HepG2 (cell line): ENCODE measurements around the gene TRAP1. TPM values are rescaled to one million over a fixed set of nuclear protein-coding genes. Genes with fewer than 3 reads are reported as not detected.

Source experiments
- CC2D1A ChIP-seq: sonication (generic); formaldehyde crosslinking; IDR thresholded peaks from 2 replicates; pipeline ENCODE4 v1.8.1; 2023; ENCODE audit warnings: mild to moderate bottlenecking, missing genetic modification reagents
- CEBPG ChIP-seq: IDR thresholded peaks from 2 replicates; pipeline ENCODE4 v1.6.1; 2016
- HCFC1 ChIP-seq: fragments of 150-350 bp; IDR thresholded peaks from 2 replicates; pipeline ENCODE4 v1.6.1; 2014; ENCODE audit warnings: low read depth, low read length
- JUN ChIP-seq: sonication (generic); formaldehyde crosslinking; IDR thresholded peaks from 2 replicates; pipeline ENCODE4 v1.4.0; 2020; ENCODE audit warnings: mild to moderate bottlenecking, missing genetic modification reagents
- KLF11 ChIP-seq: IDR thresholded peaks from 2 replicates; pipeline ENCODE4 v1.6.1; 2016; ENCODE audit warnings: missing compliant biosample characterization
- KLF9 ChIP-seq: IDR thresholded peaks from 2 replicates; pipeline ENCODE4 v1.6.1; 2016; ENCODE audit warnings: low read depth
- MTA1 ChIP-seq: sonication (generic); formaldehyde crosslinking; IDR thresholded peaks from 2 replicates; pipeline ENCODE4 v1.4.0; 2020; ENCODE audit warnings: missing genetic modification reagents, mild to moderate bottlenecking, borderline replicate concordance
- PTBP1 ChIP-seq: fragments of 200-400 bp; formaldehyde crosslinking; IDR thresholded peaks from 2 replicates; pipeline ENCODE4 v1.6.1; 2018; ENCODE audit warnings: low read length, low read depth; ENCODE audit not compliant: poor library complexity, severe bottlenecking
- TBX2 ChIP-seq: sonication (generic); formaldehyde crosslinking; IDR thresholded peaks from 2 replicates; pipeline ENCODE4 v1.5.0; 2020; ENCODE audit warnings: missing genetic modification reagents, mild to moderate bottlenecking, borderline replicate concordance
- ZBTB20 ChIP-seq: sonication (generic); formaldehyde crosslinking; IDR thresholded peaks from 2 replicates; pipeline ENCODE4 v1.8.1; 2023; ENCODE audit warnings: missing genetic modification reagents, low read depth, mild to moderate bottlenecking, borderline replicate concordance
- ZIK1 ChIP-seq: sonication (generic); formaldehyde crosslinking; IDR thresholded peaks from 2 replicates; pipeline ENCODE4 v1.5.0; 2020; ENCODE audit warnings: mild to moderate bottlenecking, low read depth, missing genetic modification reagents, borderline replicate concordance
- ZNF296 ChIP-seq: sonication (generic); formaldehyde crosslinking; conservative IDR thresholded peaks from 2 replicates; pipeline ENCODE4 v1.5.0; 2020; ENCODE audit warnings: mild to moderate bottlenecking, missing genetic modification reagents
- ZNF326 ChIP-seq: sonication (generic); formaldehyde crosslinking; IDR thresholded peaks from 2 replicates; pipeline ENCODE4 v1.4.0; 2020; ENCODE audit warnings: missing genetic modification reagents, borderline replicate concordance
- ZNF431 ChIP-seq: sonication (generic); formaldehyde crosslinking; IDR thresholded peaks from 2 replicates; pipeline ENCODE4 v1.9.0; 2022; ENCODE audit warnings: missing genetic modification reagents, low read depth, mild to moderate bottlenecking, borderline replicate concordance
- ZNF546 ChIP-seq: sonication (generic); formaldehyde crosslinking; conservative IDR thresholded peaks from 2 replicates; pipeline ENCODE4 v1.8.1; 2023; ENCODE audit warnings: mild to moderate bottlenecking, missing genetic modification reagents
- ZNF598 ChIP-seq: sonication (generic); formaldehyde crosslinking; IDR thresholded peaks from 2 replicates; pipeline ENCODE4 v1.5.1; 2020; ENCODE audit warnings: mild to moderate bottlenecking, missing genetic modification reagents, borderline replicate concordance
- ZNF644 ChIP-seq: IDR thresholded peaks from 2 replicates; pipeline ENCODE4 v1.6.1; 2016; ENCODE audit warnings: low read depth
- polyA plus RNA-seq, 8 experiments: library from polyadenylated mRNA; depleted of rRNA in 3 of 8; stranded (reverse) in 7 of 8; unstranded in 1 of 8; fragments of >200 nt; fragmentation: Illumina TruSeq in 4 of 8; extraction: Trizol in 4 of 8; gene quantifications; 2 replicates each; pipeline versions ENCODE4 v1.2.1 to v1.2.3, GENCODE V29; 2011 to 2016; ENCODE audit warnings: low read depth in 4 of 8, missing spikeins in 1 of 8, mixed read lengths in 1 of 8; ENCODE audit not compliant: insufficient read depth in 1 of 8
- total RNA-seq, 5 experiments: library from RNA; depleted of rRNA; stranded (reverse); fragments of >200 nt; fragmentation: Illumina TruSeq; extraction: Trizol; gene quantifications; 2 replicates each; pipeline ENCODE4 v1.2.3, GENCODE V29; 2016; ENCODE audit warnings: low read depth in 1 of 5
- TF ChIP-seq, protein P1 (sequence below): sonication (generic); formaldehyde crosslinking; IDR thresholded peaks from 2 replicates; pipeline ENCODE4 v1.5.1; 2020; ENCODE audit warnings: mild to moderate bottlenecking, missing genetic modification reagents, borderline replicate concordance
- TF ChIP-seq, protein P2 (sequence below): conservative IDR thresholded peaks from 2 replicates; pipeline ENCODE4 v1.6.1; 2018; ENCODE audit warnings: missing genetic modification reagents
- TF ChIP-seq, protein P3 (sequence below): IDR thresholded peaks from 2 replicates; pipeline ENCODE4 v1.6.1; 2016; ENCODE audit warnings: mild to moderate bottlenecking

Gene TRAP1
- total and polyA plus RNA-seq, 2 of the 13 experiments (the other 11 are each of a cell fraction or from before 2014, with no cell fraction given): 127 to 240 TPM

DNA sequence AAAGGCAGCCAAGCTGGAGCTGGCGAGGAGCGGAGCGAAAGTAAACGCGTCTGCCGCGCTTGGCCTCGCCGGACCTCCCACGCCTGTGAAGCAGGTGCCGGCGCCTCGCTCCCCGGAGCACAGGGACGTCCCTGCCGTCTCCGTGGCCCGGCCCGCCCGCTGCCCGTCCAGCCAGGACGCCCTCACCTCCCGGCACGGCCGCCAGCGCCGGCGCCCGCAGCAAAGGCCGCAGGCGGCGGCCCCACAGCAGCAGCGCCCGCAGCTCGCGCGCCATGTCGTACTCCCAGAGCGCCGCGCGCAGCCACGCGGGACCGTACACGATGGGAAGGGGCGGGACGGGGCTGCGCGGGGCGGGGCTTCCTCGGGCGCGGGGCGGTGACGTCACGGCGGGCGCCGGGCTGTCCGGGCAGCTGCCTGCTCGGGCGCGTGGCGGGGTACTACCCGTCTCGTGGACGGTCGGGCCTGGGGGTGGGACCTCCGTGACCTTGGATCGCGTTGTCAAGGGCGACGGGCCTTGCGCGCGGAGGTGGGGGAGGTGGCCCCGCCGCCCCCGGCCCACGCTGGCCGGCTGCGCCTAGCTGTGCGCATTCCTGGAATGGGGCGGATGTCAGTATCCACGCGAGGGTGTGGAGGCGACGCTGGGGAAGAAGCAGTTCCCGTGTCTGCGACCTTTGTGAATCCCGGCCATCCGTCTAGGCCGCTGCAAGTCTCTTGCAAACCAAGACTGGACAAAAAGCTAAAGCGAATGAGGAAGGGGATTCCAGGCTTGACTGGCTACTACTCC lies at the start of gene TRAP1 (continued):
- TF ChIP-seq, protein P1, sequence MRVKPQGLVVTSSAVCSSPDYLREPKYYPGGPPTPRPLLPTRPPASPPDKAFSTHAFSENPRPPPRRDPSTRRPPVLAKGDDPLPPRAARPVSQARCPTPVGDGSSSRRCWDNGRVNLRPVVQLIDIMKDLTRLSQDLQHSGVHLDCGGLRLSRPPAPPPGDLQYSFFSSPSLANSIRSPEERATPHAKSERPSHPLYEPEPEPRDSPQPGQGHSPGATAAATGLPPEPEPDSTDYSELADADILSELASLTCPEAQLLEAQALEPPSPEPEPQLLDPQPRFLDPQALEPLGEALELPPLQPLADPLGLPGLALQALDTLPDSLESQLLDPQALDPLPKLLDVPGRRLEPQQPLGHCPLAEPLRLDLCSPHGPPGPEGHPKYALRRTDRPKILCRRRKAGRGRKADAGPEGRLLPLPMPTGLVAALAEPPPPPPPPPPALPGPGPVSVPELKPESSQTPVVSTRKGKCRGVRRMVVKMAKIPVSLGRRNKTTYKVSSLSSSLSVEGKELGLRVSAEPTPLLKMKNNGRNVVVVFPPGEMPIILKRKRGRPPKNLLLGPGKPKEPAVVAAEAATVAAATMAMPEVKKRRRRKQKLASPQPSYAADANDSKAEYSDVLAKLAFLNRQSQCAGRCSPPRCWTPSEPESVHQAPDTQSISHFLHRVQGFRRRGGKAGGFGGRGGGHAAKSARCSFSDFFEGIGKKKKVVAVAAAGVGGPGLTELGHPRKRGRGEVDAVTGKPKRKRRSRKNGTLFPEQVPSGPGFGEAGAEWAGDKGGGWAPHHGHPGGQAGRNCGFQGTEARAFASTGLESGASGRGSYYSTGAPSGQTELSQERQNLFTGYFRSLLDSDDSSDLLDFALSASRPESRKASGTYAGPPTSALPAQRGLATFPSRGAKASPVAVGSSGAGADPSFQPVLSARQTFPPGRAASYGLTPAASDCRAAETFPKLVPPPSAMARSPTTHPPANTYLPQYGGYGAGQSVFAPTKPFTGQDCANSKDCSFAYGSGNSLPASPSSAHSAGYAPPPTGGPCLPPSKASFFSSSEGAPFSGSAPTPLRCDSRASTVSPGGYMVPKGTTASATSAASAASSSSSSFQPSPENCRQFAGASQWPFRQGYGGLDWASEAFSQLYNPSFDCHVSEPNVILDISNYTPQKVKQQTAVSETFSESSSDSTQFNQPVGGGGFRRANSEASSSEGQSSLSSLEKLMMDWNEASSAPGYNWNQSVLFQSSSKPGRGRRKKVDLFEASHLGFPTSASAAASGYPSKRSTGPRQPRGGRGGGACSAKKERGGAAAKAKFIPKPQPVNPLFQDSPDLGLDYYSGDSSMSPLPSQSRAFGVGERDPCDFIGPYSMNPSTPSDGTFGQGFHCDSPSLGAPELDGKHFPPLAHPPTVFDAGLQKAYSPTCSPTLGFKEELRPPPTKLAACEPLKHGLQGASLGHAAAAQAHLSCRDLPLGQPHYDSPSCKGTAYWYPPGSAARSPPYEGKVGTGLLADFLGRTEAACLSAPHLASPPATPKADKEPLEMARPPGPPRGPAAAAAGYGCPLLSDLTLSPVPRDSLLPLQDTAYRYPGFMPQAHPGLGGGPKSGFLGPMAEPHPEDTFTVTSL (CRISPR knock-in tag): no peak
- TF ChIP-seq TBX2 (CRISPR knock-in tag): no peak; the same call in 1 of the 2 replicates
- no peak for TF ChIP-seq CEBPG (CRISPR knock-in tag)
- TF ChIP-seq, protein P2, sequence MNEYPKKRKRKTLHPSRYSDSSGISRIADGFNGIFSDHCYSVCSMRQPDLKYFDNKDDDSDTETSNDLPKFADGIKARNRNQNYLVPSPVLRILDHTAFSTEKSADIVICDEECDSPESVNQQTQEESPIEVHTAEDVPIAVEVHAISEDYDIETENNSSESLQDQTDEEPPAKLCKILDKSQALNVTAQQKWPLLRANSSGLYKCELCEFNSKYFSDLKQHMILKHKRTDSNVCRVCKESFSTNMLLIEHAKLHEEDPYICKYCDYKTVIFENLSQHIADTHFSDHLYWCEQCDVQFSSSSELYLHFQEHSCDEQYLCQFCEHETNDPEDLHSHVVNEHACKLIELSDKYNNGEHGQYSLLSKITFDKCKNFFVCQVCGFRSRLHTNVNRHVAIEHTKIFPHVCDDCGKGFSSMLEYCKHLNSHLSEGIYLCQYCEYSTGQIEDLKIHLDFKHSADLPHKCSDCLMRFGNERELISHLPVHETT (CRISPR knock-in tag): no peak
- TF ChIP-seq ZNF546 (CRISPR knock-in tag): peak; percentile 89
- peak; percentile 80 for TF ChIP-seq ZNF431 (CRISPR knock-in tag)
- TF ChIP-seq PTBP1: no peak
- TF ChIP-seq, protein P3, sequence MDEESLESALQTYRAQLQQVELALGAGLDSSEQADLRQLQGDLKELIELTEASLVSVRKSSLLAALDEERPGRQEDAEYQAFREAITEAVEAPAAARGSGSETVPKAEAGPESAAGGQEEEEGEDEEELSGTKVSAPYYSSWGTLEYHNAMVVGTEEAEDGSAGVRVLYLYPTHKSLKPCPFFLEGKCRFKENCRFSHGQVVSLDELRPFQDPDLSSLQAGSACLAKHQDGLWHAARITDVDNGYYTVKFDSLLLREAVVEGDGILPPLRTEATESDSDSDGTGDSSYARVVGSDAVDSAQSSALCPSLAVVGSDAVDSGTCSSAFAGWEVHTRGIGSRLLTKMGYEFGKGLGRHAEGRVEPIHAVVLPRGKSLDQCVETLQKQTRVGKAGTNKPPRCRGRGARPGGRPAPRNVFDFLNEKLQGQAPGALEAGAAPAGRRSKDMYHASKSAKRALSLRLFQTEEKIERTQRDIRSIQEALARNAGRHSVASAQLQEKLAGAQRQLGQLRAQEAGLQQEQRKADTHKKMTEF (CRISPR knock-in tag): peak; percentile 67; the same call in 1 of the 2 replicates
- TF ChIP-seq JUN (CRISPR knock-in tag): 0 out of 2 replicates have a peak, but pooled peaks have one; percentile 14
- TF ChIP-seq HCFC1: peak; percentile 29; the same call in 1 of the 2 replicates
- no peak for TF ChIP-seq ZNF644 (CRISPR knock-in tag)
- TF ChIP-seq MTA1 (CRISPR knock-in tag): 0 out of 2 replicates have a peak, but pooled peaks have one; percentile 45
- TF ChIP-seq ZIK1 (CRISPR knock-in tag): peak; percentile 56; the same call in 1 of the 2 replicates
- no peak for TF ChIP-seq ZBTB20
- no peak for TF ChIP-seq ZNF326 (CRISPR knock-in tag)
- no peak for TF ChIP-seq ZNF296 (CRISPR knock-in tag)
- no peak for TF ChIP-seq CC2D1A (CRISPR knock-in tag)
- no peak for TF ChIP-seq ZNF598
- peak; percentile 45; the same call in 1 of the 2 replicates for TF ChIP-seq KLF11 (CRISPR knock-in tag)
- TF ChIP-seq KLF9 (CRISPR knock-in tag): no peak
